A549 (cell line): ENCODE measurements around the gene ARMH3. TPM values are rescaled to one million over a fixed set of nuclear protein-coding genes. Genes with fewer than 3 reads are reported as not detected.

Source experiments
- ATAC-seq, 2 experiments: fragments of 200-7000 bp in 1 of 2; fragments of >200 bp in 1 of 2; cut with Nextera tagmentation in 1 of 2; cut with Tn5 transposase in 1 of 2; 3 replicates each; pipeline versions ENCODE4 v1.8.0 to v1.9.1; 2018 to 2020; ENCODE audit warnings: mild to moderate bottlenecking in 1 of 2, moderate library complexity in 1 of 2
- CTCF ChIA-PET: fragments of 300-600 bp; sonication (Branson Sonifier 250); formaldehyde crosslinking; extraction: SDS; loops from one replicate; lab custom pipeline; 2021; ENCODE audit warnings: antibody characterized with exemption, inconsistent platforms; lab: Yijun Ruan, JAX
- POLR2A ChIA-PET: fragments of 350-600 bp; formaldehyde crosslinking; extraction: SDS; loops from one replicate; lab custom pipeline; 2021; ENCODE audit warnings: antibody characterized with exemption, inconsistent platforms; lab: Yijun Ruan, JAX
- DNase-seq, 2 experiments: peaks; one replicate each; pipeline versions ENCODE4 v3.0.0 to v3.0.0-alpha.2; 2011 to 2016; ENCODE audit warnings: low read depth in 1 of 2, low spot score in 1 of 2
- FAIRE-seq: peaks from 2 replicates; lab custom pipeline; 2011; peaks lifted over from hg19 to GRCh38; lab: Jason Lieb, UNC
- H3K27ac ChIP-seq, 2 experiments: fragments of >200 bp; sonication (Bioruptor Twin); formaldehyde crosslinking; 3 replicates each; pipeline ENCODE4 v1.5.1; 2016 to 2017
- H3K4me1 ChIP-seq: fragments of >200 bp; sonication (Bioruptor Twin); formaldehyde crosslinking; 3 replicates; pipeline ENCODE4 v1.6.1; 2016
- H3K4me2 ChIP-seq: fragments of >200 bp; sonication (Bioruptor Twin); formaldehyde crosslinking; 3 replicates; pipeline ENCODE4 v1.6.1; 2016
- H3K4me3 ChIP-seq: fragments of >200 bp; sonication (Bioruptor Twin); formaldehyde crosslinking; 3 replicates; pipeline ENCODE4 v1.5.1; 2016
- H3K9me3 ChIP-seq: fragments of >200 bp; sonication (Bioruptor Twin); formaldehyde crosslinking; 3 replicates; pipeline ENCODE4 v1.6.1; 2016
- BCL3 ChIP-seq: fragments of >200 bp; sonication (Bioruptor Twin); formaldehyde crosslinking; IDR thresholded peaks from 3 replicates; pipeline ENCODE4 v1.6.1; 2016
- CBX2 ChIP-seq: fragments of 200-600 bp; sonication (generic); IDR thresholded peaks from 2 replicates; pipeline ENCODE4 v1.6.1; 2016; ENCODE audit warnings: low read depth, mild to moderate bottlenecking, borderline replicate concordance
- CHD4 ChIP-seq: fragments of 200-600 bp; sonication (generic); IDR thresholded peaks from 2 replicates; pipeline ENCODE4 v1.6.1; 2016; ENCODE audit warnings: antibody characterized with exemption, mild to moderate bottlenecking, borderline replicate concordance
- EHMT2 ChIP-seq: fragments of 200-600 bp; sonication (generic); IDR thresholded peaks from 2 replicates; pipeline ENCODE4 v1.6.1; 2016; ENCODE audit warnings: antibody characterized with exemption, low read depth, mild to moderate bottlenecking, moderate library complexity
- ESRRA ChIP-seq: fragments of 150-350 bp; IDR thresholded peaks from 2 replicates; pipeline ENCODE4 v1.6.1; 2014; ENCODE audit warnings: mild to moderate bottlenecking, low read length, borderline replicate concordance
- FOSB ChIP-seq: fragments of 250-450 bp; sonication (Bioruptor Pico); IDR thresholded peaks from 2 replicates; pipeline ENCODE4 v1.5.0; 2020; ENCODE audit warnings: mild to moderate bottlenecking, moderate library complexity
- FOXS1 ChIP-seq: fragments of 250-450 bp; sonication (Bioruptor Pico); IDR thresholded peaks from 2 replicates; pipeline ENCODE4 v1.5.0; 2020; ENCODE audit warnings: mild to moderate bottlenecking, moderate library complexity
- HEYL ChIP-seq: fragments of 250-450 bp; sonication (Bioruptor Pico); IDR thresholded peaks from 2 replicates; pipeline ENCODE4 v1.8.0; 2021; ENCODE audit warnings: mild to moderate bottlenecking, moderate library complexity
- JUNB ChIP-seq: fragments of >200 bp; sonication (Bioruptor Twin); formaldehyde crosslinking; IDR thresholded peaks from 2 replicates; pipeline ENCODE4 v1.6.1; 2016
- MAFK ChIP-seq: fragments of 450-650 bp; IDR thresholded peaks from 2 replicates; pipeline ENCODE4 v1.6.1; 2014; ENCODE audit not compliant: partially characterized antibody
- NFE2L2 ChIP-seq: fragments of 150-350 bp; conservative IDR thresholded peaks from 2 replicates; pipeline ENCODE4 v1.6.1; 2014; ENCODE audit warnings: low read length
- NR3C1 ChIP-seq: fragments of >200 bp; sonication (Bioruptor Twin); formaldehyde crosslinking; IDR thresholded peaks from 3 replicates; pipeline ENCODE4 v1.6.1; 2017
- PHF8 ChIP-seq: fragments of 200-600 bp; sonication (generic); IDR thresholded peaks from 2 replicates; pipeline ENCODE4 v1.6.1; 2016; ENCODE audit warnings: low read depth, mild to moderate bottlenecking, antibody characterized with exemption, moderate library complexity, borderline replicate concordance
- POLR2A ChIP-seq: IDR thresholded peaks from 2 replicates; pipeline ENCODE4 v1.6.1; 2012; ENCODE audit warnings: mild to moderate bottlenecking, low read length
- RAD21 ChIP-seq, 2 experiments: fragments of >200 bp in 1 of 2; sonication (Bioruptor Twin) in 1 of 2; formaldehyde crosslinking in 1 of 2; IDR thresholded peaks in 1 of 2; conservative IDR thresholded peaks in 1 of 2; 2 replicates in 1 of 2; 3 replicates in 1 of 2; pipeline ENCODE4 v1.6.1; 2012 to 2018; ENCODE audit warnings: inconsistent platforms in 1 of 2
- RARB ChIP-seq: fragments of 250-450 bp; sonication (Bioruptor Pico); IDR thresholded peaks from 2 replicates; pipeline ENCODE4 v1.8.0; 2021; ENCODE audit warnings: mild to moderate bottlenecking, moderate library complexity
- RCOR1 ChIP-seq: fragments of 150-350 bp; IDR thresholded peaks from 2 replicates; pipeline ENCODE4 v1.6.1; 2014; ENCODE audit warnings: antibody characterized with exemption, low read length, low read depth
- ZFP36 ChIP-seq: fragments of 450-650 bp; IDR thresholded peaks from 2 replicates; pipeline ENCODE4 v1.6.1; 2014; ENCODE audit warnings: borderline replicate concordance; ENCODE audit not compliant: partially characterized antibody
- ZSCAN20 ChIP-seq: fragments of 250-450 bp; sonication (Bioruptor Pico); IDR thresholded peaks from 2 replicates; pipeline ENCODE4 v1.8.0; 2022; ENCODE audit warnings: mild to moderate bottlenecking, moderate library complexity
- WGBS: methylation state at CpG from one replicate; pipeline ENCODE4 v1.1.6; 2017; ENCODE audit errors: missing lambda C conversion rate; 5-methylcytosine and 5-hydroxymethylcytosine counted together
- polyA plus RNA-seq, 4 experiments: library from polyadenylated mRNA; depleted of rRNA in 3 of 4; stranded (reverse); fragments of >200 nt; fragmentation: RNase III in 1 of 4; extraction: RNeasy Plus Mini Kit Qiagen cat#74134 plus additional on column Dnase treatment in 1 of 4; gene quantifications; 2 replicates in 3 of 4; 3 replicates in 1 of 4; pipeline ENCODE4 v1.2.3, GENCODE V29; 2011 to 2017
- TF ChIP-seq, protein P1 (sequence below): fragments of 150-350 bp; IDR thresholded peaks from 2 replicates; pipeline ENCODE4 v1.6.1; 2014; ENCODE audit warnings: low read depth, mild to moderate bottlenecking, low read length
- TF ChIP-seq, protein P2 (sequence below): fragments of >200 bp; sonication (Bioruptor Twin); formaldehyde crosslinking; IDR thresholded peaks from 3 replicates; pipeline ENCODE4 v1.5.1; 2016

The ARMH3 gene
- polyA plus RNA-seq, 2 of the 4 experiments (the other 2 are of a cell fraction) = 12.7 to 17.3 TPM

- Histone ChIP-seq H3K4me3 (no peak overlapping the region), H3K27ac (no peak overlapping the region), H3K4me1 (peaks cover 6% of the 10 kb centered on the region; the same call in 2 of the 3 replicates), H3K9me3 (no peaks in the 10 kb centered on the region), H3K4me2 (no peak overlapping the region)
- ATAC-seq = no peak
- no peak for FAIRE-seq
- POLR2A ChIA-PET = no interaction called here
- TF ChIP-seq FOXS1 (no peak), ZSCAN20 (CRISPR knock-in tag) (no peak), FOSB (CRISPR knock-in tag) (no peak), NR3C1 (no peak), RCOR1 (no peak)
- TF ChIP-seq, protein P1, sequence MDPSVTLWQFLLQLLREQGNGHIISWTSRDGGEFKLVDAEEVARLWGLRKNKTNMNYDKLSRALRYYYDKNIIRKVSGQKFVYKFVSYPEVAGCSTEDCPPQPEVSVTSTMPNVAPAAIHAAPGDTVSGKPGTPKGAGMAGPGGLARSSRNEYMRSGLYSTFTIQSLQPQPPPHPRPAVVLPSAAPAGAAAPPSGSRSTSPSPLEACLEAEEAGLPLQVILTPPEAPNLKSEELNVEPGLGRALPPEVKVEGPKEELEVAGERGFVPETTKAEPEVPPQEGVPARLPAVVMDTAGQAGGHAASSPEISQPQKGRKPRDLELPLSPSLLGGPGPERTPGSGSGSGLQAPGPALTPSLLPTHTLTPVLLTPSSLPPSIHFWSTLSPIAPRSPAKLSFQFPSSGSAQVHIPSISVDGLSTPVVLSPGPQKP = no peak
- DNase-seq = no peak
- CTCF ChIA-PET = interaction anchor here (4.7 to 15.4 kb wide), 4 partner anchors 11 to 162 kb away, joined by 31 to 379 read pairs (median 45); no protein-coding TSS in a partner anchor
- 96% methylated on average over 4 of the region's 4 CpGs for WGBS
These were observed 204.4 kb downstream of the ARMH3 start for GRCh38 chr10:101851411-101852116.

GRCh38 chr10:101850749-101851148, 205.2 kb downstream of the ARMH3 start:
- Histone ChIP-seq H3K27ac (no peak overlapping the region), H3K4me1 (no peaks in the 10 kb centered on the region), H3K9me3 (no peaks in the 10 kb centered on the region), H3K4me2 (no peak overlapping the region), H3K4me3 (no peak overlapping the region)
- ATAC-seq = no peak
- CTCF ChIA-PET = interaction anchor here (0.7 to 15.4 kb wide), 5 partner anchors 10 to 163 kb away, joined by 3 to 379 read pairs (median 32); no protein-coding TSS in a partner anchor
- DNase-seq = no peak
- 77% methylated on average over 3 of the region's 3 CpGs for WGBS
- TF ChIP-seq JUNB (no peak), RARB (no peak), ZFP36 (no peak)
- FAIRE-seq = no peak
- POLR2A ChIA-PET = no interaction called here

GRCh38 chr10:101848894-101849351, 207.1 kb downstream of the ARMH3 start:
- Histone ChIP-seq H3K27ac (no peak overlapping the region), H3K4me1 (no peaks in the 10 kb centered on the region), H3K4me3 (no peak overlapping the region), H3K9me3 (no peaks in the 10 kb centered on the region), H3K4me2 (no peak overlapping the region)
- 95% methylated on average over 3 of the region's 3 CpGs for WGBS
- ATAC-seq (no peak), DNase-seq (no peak), FAIRE-seq (no peak)
- TF ChIP-seq ZFP36 = no peak
- TF ChIP-seq POLR2A = no peak
- no peak for TF ChIP-seq FOSB (CRISPR knock-in tag)
- no peak for TF ChIP-seq NFE2L2
- TF ChIP-seq MAFK = no peak
- TF ChIP-seq CBX2 = no peak
- TF ChIP-seq CHD4 = no peak
- ChIA-PET POLR2A (no interaction called here), CTCF (interaction anchor here (0.7 to 15.4 kb wide), 9 partner anchors 8 to 224 kb away, joined by 3 to 379 read pairs (median 9); no protein-coding TSS in a partner anchor)

GRCh38 chr10:101848408-101848807, 207.6 kb downstream of the ARMH3 start:
- H3K9me3 ChIP-seq = no peaks in the 10 kb centered on the region
- DNase-seq (no peak), FAIRE-seq (no peak), ATAC-seq (no peak)
- CTCF ChIA-PET = interaction anchor here (0.5 to 15.4 kb wide), 9 partner anchors 8 to 224 kb away, joined by 3 to 379 read pairs (median 9); no protein-coding TSS in a partner anchor
- no peaks in the 10 kb centered on the region for H3K4me1 ChIP-seq
- H3K27ac ChIP-seq = no peak overlapping the region
- POLR2A ChIA-PET = no interaction called here
- 86% methylated on average over 4 of the region's 4 CpGs for WGBS
- H3K4me2 ChIP-seq = no peak overlapping the region
- no peak overlapping the region for H3K4me3 ChIP-seq
- TF ChIP-seq PHF8 (no peak), EHMT2 (no peak), ESRRA (no peak), HEYL (no peak), BCL3 (no peak), RAD21 (conservative IDR thresholded peaks at IDR 0.05 in 1 of 2, IDR thresholded peaks at IDR 0.05 in 1 of 2) (no peak)
- TF ChIP-seq, protein P2, sequence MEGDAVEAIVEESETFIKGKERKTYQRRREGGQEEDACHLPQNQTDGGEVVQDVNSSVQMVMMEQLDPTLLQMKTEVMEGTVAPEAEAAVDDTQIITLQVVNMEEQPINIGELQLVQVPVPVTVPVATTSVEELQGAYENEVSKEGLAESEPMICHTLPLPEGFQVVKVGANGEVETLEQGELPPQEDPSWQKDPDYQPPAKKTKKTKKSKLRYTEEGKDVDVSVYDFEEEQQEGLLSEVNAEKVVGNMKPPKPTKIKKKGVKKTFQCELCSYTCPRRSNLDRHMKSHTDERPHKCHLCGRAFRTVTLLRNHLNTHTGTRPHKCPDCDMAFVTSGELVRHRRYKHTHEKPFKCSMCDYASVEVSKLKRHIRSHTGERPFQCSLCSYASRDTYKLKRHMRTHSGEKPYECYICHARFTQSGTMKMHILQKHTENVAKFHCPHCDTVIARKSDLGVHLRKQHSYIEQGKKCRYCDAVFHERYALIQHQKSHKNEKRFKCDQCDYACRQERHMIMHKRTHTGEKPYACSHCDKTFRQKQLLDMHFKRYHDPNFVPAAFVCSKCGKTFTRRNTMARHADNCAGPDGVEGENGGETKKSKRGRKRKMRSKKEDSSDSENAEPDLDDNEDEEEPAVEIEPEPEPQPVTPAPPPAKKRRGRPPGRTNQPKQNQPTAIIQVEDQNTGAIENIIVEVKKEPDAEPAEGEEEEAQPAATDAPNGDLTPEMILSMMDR = no peak
